NCI-H2196 (cell line): ENCODE data around the gene GLI3.

Experiments
- DNase-seq: peaks from one replicate; lab custom pipeline; 2025; ENCODE audit not compliant: unreplicated experiment; lab: John Stamatoyannopoulos, UW

GLI3 gene

DNA sequence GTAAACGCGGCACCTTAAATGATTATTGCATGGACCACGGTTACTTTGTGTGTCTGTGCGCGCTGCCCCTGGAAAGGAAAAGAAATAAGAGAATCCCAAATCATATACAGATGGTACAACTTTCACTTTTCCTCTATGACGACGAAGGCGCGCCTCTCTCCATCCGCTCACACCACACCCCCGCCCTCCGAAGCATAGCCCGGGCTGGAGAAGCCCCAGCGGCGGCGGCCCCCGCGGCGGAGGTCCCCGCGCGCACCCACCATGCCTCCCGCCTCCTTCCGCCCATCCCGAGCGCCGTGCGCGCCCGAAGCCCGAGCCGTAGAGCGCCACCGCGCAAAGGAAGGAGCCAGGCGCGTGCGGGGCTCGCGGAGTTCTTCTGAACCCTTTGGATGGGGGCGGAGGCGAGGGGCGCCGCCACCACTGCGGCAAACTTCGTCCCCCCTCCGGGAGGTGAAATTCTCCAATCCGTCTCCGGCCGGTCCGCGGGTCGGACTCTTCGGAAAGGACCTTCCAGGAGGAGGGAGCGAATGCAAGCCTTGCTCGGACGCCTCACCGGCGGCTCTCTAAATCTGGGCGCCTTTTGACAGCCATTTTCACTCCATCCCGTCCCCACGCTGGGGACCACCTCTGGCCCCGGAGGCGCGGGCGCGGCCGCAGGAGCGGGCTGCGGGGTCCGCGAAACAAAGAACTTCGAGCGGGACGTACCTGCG lies 588 bp downstream of the GLI3 start:
- no peak for DNase-seq

DNA sequence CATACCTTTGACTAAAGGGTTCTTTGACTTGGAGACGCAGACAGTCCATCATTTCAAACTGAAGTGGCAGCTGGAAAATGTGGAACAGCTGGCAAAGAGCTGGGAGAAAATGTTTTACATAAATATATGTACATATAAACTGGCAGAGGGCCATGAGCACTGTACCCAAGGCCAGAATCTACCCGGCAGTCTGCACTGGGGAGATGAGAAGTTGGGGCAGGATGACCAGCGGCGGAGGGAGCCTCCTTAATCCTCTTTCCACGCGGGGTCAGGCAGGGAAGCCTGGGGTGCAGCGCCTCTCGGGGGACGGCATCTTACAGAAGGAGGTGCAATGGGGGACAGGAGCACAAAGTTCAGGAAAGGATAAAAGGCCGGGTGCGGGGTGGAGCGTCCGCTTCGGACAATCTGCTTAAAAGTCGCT lies 1.3 kb downstream of the GLI3 start:
- DNase-seq = no peak

DNA sequence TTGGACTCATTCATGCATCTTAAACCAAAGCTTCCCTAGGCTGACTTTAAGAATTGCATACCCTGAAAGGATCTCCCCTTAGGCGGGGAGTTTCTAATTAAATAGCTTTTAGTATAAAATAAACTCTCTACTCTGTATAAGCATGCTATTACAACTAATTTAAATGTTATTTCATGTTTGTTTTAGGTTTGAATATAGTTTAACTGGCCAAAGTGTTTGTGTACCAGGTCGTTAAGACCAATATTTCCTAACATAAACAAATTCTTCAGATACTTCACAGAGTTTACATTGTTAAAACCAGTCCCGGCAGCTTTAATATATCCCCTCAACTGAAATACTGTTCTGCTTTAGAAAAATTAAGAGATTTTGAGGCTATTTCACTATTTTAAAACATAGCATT lies 2.3 kb downstream of the GLI3 start:
- DNase-seq = no peak

DNA sequence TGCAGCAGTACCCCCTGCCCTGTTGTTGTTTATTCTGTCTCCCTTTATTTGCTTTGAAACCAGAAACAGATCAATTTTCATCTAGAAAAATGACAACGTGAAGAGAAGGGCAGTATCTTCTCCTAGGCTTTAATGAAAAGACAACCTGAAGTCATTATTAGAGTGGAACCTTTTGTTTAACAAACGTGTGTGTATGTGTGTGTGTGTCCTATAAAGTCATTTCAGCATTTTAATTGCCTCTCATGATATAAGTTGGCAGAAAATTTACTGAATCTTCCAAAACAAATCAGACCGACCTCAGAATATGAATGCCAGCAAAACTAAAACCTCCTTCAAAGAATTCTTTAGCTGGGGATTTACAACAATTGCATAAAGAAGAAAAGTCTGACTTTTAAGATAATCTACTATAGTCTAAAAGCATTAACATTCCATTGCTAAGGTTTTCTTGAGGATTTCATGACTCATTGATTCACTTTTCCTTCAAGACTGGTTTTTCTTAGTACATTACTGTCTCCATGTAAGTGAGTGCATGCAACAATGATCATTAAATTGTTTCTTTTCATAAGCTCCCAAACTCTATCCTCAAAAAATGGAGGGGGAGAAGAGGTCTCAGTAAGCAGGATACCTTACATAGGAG lies 3.2 kb downstream of the GLI3 start:
- DNase-seq = no peak

DNA sequence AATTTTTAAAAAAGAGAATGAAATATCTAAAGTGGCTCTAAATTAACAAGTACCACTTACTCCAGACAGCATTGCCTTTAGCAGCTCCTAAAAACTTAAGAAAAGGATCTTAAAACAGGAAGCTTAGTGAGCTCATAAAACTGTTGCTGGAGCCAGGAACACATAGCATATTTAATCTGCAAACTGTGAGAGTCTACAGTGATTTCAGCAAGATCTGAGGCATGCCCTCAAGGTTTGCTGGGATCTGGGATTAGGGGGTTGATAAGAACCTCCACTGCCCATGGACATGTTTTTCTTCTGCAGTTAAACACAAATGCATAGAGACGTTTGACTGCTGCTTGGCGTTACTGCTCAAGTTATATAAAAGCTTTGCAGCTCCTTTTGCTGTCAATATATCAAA lies 3.8 kb downstream of the GLI3 start:
- no peak for DNase-seq

DNA sequence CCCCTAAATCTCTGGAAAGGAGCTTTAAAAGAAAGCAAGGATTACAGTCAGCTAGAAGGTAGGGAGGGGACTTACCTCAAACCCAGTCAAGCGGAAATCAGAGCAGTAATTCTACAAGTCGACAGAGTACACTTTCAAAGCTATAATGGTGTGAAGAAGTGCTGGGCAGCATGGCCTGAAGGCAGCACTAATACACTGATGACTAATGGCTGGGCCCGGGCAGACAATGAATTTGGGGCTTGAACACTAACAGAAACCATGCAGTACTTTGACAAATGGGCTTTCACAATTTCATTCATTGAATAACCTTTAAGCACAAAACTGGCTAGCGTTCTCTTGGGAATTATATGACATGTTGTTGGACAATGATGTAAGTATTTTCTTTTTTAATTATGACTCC lies 4.7 kb downstream of the GLI3 start:
- DNase-seq = no peak

DNA sequence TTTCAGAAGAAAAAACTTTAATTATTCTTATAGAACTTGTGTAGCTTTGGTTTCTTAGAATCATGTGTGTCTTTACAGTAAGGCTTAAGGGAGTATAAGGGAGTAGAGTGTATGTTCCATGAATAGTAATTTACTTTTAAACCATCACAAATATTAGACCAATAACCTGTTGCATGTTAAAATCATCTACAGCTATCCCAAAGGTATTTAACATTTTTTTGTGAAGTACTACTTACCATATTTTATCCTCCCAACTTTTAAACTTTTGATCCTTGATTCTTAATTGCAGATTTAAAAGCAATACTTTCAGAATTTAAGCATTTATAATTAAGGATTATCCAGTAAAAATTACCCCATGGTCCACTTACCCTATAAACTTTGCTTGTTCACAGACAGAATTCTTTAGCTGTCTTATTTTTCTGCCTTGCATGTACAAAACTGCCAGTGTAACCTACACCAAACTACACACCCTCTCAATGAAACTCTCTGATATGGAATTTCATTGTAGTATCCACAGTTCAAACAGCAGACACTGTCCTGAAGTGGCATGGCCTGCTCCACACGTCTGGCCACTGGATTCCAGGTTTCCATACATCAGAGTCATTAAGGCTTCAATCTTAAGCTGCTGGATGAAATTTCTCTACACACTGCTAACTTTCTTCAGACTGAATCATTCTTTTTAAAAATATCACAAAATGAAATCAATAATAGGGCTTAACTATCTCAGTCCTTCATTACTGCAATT lies 5.8 kb downstream of the GLI3 start:
- no peak for DNase-seq

DNA sequence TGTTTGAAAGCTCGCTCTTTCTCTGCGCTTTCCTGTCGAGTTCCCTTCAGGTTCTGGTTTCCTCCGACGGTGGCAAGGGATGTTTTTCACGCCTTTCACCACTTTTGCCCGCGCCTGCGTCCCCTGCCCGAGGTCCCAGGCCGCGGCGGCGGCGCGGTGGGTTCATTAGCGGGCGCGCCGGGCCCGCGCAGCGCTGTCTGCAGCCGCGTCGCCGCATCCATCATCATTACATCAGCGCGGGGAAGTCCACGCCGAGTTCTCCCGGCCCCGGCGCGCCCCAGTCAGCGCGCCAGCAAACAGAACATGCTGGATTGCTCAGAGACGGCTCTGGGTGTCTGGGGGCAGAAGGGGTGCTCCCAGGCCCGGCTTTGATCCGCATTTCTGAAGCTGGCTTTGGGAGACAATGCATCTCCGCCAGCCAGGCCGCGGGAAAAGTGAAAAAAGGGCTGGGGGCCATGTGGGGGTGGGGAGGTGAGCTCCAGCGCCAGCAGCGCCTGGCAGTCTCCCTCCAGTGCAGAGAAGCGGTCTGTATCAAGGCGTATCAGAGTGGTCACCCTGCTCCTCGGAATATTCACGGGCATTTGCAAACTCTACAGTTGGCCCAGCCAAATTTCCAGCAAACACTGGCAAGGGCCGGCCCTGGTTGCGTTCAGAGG lies 8.9 kb downstream of the GLI3 start:
- no peak for DNase-seq

DNA sequence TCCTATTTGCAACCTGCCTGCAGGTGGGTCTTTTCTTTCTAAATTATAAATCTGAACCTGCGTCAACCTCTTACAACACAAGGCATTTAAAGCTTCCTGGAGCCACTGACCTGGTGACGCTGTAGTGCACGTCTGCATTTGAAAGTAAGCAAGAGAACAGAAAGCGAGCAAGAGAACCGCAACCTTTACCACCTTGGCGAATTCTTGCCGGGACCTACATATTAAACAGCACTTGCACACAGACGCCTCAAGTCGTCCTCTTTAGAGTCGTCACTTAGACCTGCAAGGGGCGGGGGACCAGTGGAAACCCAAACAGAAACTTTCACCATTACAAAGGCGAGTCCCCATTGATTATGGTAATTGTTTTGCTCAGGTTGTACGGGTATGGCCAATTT lies 9.5 kb downstream of the GLI3 start:
- no peak for DNase-seq

DNA sequence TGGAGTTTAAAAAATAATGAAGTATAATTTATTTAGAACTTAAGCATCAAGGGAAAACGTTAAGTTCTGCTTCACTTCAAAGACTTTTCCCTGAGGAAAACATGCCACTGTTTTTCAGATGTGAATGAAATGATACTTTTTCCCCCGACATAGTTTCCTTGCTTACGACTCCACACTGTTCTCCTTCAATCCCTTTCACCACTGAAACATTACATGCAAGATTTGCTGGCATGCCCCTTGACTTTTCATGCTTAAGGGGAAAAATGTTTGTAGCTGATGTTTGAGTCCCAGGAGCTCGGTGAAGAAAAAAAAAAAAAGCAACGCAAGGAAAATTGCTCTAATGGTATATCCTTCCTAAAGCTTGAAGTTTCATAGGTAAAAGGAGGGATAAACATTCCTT lies 10.0 kb downstream of the GLI3 start:
- DNase-seq = no peak

DNA sequence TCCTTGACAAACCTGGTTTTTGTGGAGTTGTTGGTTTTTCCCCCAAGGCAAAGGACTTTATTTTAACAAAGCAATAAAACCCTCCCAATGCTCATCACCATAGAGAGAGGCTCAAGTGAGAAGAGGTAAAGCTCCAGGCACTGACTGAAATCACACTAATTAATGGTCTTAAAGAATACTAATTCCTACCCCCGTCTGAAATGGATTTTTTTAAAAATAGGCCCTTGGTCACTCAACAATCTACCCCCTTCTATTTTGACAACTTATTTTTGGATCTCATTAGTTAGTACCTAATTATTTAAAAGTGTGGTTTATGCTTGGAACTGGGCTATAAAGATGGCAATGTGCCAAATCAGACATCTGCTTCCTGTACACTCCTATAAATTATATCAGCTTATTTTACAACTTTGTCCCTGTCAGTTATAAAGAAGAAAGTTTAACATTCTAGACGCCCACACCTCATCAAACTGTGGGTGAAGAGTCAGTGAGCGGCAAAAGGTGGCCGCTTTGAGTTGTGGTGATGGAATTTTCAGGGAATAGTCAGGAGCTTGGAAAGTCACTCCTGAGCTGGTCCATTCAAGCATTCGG lies 10.6 kb downstream of the GLI3 start:
- DNase-seq = no peak

DNA sequence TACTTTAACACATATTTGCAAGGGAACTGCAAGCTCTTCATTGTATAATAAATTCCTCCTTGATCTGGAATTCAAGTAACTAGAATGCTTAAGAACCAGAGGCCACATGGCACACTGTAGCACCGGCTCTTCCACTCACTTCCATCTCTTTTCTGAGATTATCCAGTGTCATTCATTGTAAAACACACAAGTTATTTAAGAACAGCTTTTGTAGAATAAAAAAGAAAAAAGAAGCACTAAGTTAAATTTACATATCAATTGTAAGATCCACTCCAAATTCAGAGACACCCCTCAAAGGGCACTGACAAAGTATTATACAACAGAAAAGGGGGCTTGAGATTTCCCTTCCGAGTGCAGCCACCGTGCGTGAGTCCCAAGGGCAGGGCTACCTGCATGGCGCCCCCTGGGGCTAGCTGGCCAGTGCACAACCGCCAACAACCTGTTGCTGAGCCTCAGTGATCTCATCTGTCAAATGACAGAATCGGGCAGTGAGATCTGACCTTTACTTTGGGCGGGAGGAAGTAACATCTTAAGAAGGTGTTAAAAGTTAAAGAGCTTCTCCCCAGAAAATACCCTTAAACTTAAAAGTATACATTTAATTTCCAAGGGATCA lies 12.5 kb downstream of the GLI3 start:
- no peak for DNase-seq

DNA sequence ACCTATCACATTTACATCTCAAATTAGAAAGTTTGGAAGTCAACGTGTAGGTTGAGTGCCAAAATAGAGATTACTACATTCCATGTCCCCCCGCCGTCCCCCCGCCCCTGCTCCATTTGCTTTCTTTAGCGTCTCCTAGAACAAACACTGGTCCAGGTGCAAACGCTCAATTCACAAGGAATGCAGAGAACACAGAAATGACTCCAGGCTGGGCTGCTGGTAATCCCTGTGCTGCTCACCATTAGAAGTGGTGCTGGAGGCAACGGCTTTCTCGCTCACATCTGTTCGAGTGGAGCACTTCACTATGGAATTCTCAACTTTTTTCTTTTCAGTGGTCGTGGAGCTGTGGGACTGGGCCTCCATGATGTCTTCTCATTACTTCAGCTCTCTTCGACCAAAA lies 14.1 kb downstream of the GLI3 start:
- no peak for DNase-seq

DNA sequence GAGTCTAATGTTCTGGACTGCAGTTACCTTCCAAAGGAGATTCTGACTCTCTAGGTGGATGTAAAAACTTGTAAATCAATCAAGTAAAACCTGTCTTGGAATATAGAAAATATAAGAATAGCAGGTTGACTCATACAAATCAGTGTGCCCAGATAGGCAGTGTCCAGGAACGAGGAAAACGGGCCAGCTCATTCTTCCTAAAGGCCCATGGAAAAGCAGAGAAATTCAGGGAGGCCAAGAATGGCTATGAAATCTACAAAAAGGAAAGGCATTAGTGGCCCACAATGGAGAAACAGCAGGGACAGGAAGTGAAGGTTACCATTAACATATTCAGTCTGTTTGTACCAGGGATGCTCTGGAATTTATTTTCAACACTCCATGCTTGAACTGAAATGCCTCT lies 14.9 kb downstream of the GLI3 start:
- no peak for DNase-seq

DNA sequence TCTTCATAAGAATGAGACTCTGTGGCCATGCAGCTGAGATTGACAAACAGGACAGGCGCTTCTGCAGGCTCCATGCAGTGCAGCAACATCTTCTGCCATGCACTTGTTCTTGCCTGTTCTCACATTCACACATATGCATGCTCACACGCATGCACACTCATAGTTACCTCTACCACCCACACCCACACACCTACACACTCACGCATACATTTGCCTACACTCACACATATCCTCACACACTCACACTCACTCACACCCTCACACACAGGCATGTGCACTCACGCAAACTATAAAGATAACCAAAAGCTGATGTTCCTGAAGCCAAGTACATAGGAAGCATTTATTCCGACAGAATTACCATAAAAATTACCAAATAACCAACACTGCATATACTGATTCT lies 15.7 kb downstream of the GLI3 start:
- DNase-seq = no peak

DNA sequence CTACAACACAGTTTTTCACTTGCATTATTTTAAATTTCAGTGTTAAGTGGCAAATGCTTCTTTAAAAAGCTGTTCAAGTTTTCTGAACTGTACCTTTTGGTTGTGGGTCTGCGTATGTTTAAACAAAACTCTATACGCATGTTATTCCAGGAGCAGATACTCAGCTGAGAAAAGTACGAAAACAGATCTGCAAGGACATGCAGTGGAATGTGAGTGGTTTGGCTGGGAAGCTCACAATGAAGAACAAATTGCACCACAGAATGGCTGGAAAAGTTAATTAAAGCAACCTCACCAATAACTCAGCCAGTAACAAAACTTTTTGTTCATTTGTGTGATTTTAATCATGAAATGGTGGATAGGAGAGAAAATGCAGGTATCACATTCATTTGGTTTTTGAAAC lies 17.6 kb downstream of the GLI3 start:
- DNase-seq = no peak

DNA sequence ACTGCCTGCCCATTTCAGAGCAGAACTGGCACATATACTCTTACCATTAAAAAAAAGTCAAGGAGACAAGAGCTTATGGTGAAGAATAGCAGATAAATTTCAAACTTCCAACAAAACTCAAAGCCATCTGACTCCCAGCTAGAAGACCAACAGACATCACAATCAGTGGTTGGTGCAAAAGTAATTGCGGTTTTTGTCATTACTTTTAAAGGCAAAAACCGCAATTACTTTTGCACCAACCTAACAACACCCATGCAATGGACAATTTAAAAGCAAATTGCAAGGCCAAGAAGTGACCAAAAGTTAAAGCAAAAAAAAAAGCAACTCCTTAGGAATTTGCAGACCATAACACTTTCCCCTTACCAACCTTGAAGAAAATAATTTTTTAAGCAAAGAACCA lies 18.8 kb downstream of the GLI3 start:
- DNase-seq = no peak

DNA sequence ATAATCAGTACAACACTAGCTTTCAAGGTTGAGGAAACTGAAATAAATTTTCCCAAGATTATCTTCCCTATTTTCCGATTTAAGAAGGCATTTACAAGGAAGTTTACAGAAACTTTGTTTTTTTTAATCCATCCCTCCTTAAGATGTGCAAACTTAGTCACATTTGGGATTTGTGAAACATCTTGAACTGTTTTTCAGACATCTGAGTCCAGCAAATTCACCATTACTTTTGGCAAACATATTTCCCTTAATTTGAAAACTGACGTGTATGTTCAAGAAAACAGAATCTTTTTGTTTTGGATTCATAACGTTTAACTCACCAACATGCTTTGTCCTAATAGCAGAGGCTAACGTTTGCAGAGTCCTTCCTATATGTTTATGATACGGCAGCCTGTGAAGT lies 19.5 kb downstream of the GLI3 start:
- no peak for DNase-seq

DNA sequence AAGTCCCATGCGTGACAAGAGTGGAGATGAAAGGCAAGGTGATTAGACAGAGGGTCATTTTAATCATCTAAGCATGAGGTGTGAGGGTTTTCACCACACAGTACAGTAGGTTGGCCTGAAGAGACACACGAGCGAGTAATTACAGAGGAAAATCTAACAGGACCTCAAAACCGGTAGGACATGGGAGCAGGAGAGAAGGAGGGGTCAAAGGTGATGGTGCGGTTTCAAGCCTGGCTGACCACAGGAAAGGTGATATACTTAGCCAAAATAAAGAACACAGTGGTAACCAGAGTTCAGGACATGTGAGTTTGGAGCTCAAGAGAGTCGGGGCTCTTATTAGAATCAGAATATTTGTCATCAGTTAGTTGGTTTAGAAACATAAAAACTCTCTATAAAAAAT lies 20.0 kb downstream of the GLI3 start:
- no peak for DNase-seq

DNA sequence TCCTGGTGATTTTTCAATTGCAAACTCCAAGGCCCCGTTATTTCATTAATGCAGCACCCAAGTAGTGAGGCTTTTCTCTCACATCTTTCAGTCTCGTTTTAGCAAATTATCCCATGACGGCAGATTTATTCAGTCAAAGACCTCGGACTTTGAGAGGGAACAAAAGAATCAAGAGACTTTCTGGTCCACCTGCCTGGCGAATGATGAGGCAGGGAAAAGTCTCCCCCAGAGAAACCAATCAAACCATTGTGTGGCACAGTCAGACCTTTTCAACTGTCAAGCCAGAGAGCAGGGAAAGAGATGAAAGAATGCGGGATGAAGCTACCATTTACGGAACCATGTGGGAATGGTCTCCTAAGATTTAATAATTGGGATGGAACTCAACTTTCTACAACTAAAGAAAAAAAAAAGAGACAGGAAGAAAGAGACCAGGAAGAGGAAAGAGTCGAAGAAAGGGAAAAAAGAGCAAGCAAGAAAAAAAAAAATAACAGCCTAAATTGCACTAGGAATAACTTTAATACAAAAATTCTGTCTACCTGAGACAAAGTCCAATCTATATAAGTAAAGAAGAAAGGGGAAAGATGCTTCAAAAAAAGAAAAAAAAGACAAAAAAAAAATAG lies 22.8 kb downstream of the GLI3 start:
- DNase-seq = no peak

DNA sequence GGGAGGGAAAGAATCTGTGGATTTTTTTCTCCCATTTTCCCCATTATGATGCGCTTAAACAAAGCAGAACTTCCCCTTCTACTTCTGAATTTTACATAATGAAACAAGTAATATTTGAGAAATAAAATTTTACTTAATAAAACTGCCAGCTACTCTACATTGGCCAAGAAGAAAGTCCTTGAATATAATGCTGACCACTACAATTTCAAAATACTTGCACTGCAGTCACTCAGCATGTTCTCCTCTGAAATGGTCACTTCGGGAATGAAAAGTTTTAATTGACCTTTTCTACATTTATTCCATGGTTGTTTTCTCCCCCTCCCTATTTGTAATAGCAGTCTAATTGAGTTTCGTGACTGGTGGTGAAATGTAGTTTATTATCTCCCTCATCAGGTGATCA lies 23.9 kb downstream of the GLI3 start:
- no peak for DNase-seq
